ENCODE data around the gene USP46.

- TF ChIP-seq CTCF (IDR thresholded peaks at IDR 0.05) (no peak), ZFX (IDR thresholded peaks at IDR 0.05; ENCODE audit: borderline replicate concordance) (no peak)
Measured at GRCh38 chr4:52670739-52671138, 11.6 kb upstream of the USP46 start.
